ENCODE results near the gene DISP3.

The DISP3 gene

GRCh38 chr1:11529763-11530730 lies 51.1 kb downstream of the DISP3 start:
- no peak for DNase-seq

GRCh38 chr1:11530731-11531311 lies 51.9 kb downstream of the DISP3 start:
- DNase-seq = no peak

- no peak for DNase-seq
Observed at GRCh38 chr1:11531314-11531870, 52.4 kb downstream of the DISP3 start.

- DNase-seq = no peak
Observed at GRCh38 chr1:11531943-11532342, 53.0 kb downstream of the DISP3 start.

GRCh38 chr1:11533790-11534787 lies 55.1 kb downstream of the DISP3 start:
- DNase-seq = no peak

- DNase-seq = no peak
Observed at GRCh38 chr1:11534846-11535245, 55.9 kb downstream of the DISP3 start.

- DNase-seq = no peak
Observed at GRCh38 chr1:11535316-11535715, 56.4 kb downstream of the DISP3 start.

- no peak for DNase-seq
Observed at GRCh38 chr1:11535761-11536572, 57.0 kb downstream of the DISP3 start.

- DNase-seq = no peak
Observed at GRCh38 chr1:11536573-11537379, 57.8 kb downstream of the DISP3 start.

- DNase-seq = no peak
Observed at GRCh38 chr1:11537380-11537764, 58.4 kb downstream of the DISP3 start.

- DNase-seq = no peak
Observed at GRCh38 chr1:11537854-11538591, 59.1 kb downstream of the DISP3 start.

- no peak for DNase-seq
Observed at GRCh38 chr1:11538886-11539285, 59.9 kb downstream of the DISP3 start.

GRCh38 chr1:11539850-11540772 lies 61.2 kb downstream of the DISP3 start:
- no peak for DNase-seq

GRCh38 chr1:11540773-11541160 lies 61.8 kb downstream of the DISP3 start:
- DNase-seq = no peak

GRCh38 chr1:11541236-11541635 lies 62.3 kb downstream of the DISP3 start:
- no peak for DNase-seq

- DNase-seq = no peak
Observed at GRCh38 chr1:11541956-11542355, 63.0 kb downstream of the DISP3 start.

GRCh38 chr1:11543392-11543791 lies 64.4 kb downstream of the DISP3 start:
- no peak for DNase-seq

- no peak for DNase-seq
Observed at GRCh38 chr1:11543796-11544195, 64.8 kb downstream of the DISP3 start.

- DNase-seq = no peak
Observed at GRCh38 chr1:11546456-11546855, 67.5 kb downstream of the DISP3 start.

All from NCI-H510A (cell line).